ENCODE data around the gene GBE1.

GRCh38 chr3:81554388-81554787, 207.1 kb downstream of the GBE1 start:
- TF ChIP-seq CTCF (IDR thresholded peaks at IDR 0.05; ENCODE audit: low read depth, low read length) = no peak
- TF ChIP-seq EZH2phosphoT487 (IDR thresholded peaks at IDR 0.05; ENCODE audit: low read depth) = no peak
